ENCODE measurements around the gene DST. TPM values are rescaled to one million over a fixed set of nuclear protein-coding genes. Genes with fewer than 3 reads are reported as not detected.

DST gene
- total RNA-seq, 1 experiment from 2014 or later, result 144 TPM

DNA sequence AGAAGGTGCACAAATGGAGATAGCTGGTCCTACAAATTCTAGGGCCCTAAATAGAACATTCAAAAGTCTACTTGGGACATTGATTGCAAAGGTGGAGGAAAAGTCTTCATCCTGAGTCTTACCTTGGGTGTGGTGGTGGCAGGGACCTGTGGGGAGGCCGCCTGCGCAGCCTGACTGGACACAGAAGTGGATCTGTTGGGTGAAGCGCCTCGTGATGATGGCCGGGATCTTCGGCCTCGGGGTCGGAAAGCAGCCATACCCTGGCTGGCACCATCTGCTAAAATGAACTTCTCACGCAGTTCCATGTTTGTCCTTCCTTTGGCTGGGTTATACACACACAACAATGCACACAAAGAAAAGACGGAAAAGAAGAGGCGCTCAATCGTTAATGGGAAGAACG is 179.2 kb downstream of the DST start:
- no peak for DNase-seq (ENCODE audit: low read depth, low spot score)
- RAD21 ChIA-PET (ENCODE audit: low non-redundant PET in 1 of 2, low total read pairs in 2 of 2, uncharacterized antibody in 2 of 2, unreplicated experiment in 2 of 2), result no interaction called here
- POLR2A ChIA-PET, result no interaction called here
- TF ChIP-seq RAD21 (IDR thresholded peaks at IDR 0.05; ENCODE audit: low read depth) (no peak), YY1 (IDR thresholded peaks at IDR 0.05; ENCODE audit: extremely low read depth, insufficient replicate concordance, low read depth, low read length) (no peak), TCF7L2 (IDR thresholded peaks at IDR 0.05; ENCODE audit: borderline replicate concordance, extremely low read depth, insufficient read depth, insufficient read length) (no peak), CEBPB (IDR thresholded peaks at IDR 0.05; ENCODE audit: low read depth) (no peak), JUND (IDR thresholded peaks at IDR 0.05) (no peak), ELF1 (IDR thresholded peaks at IDR 0.05; ENCODE audit: borderline replicate concordance, low read depth) (no peak), EZH2 (IDR thresholded peaks at IDR 0.05) (no peak), ATF3 (IDR thresholded peaks at IDR 0.05) (no peak), SIN3A (IDR thresholded peaks at IDR 0.05; ENCODE audit: low read depth) (no peak), CTCF (IDR thresholded peaks at IDR 0.05 in 2 of 3, conservative IDR thresholded peaks at IDR 0.05 in 1 of 3; ENCODE audit: borderline replicate concordance in 1 of 3, insufficient read depth in 1 of 3, low read depth in 2 of 3, low read length in 2 of 3) (no peak), SP1 (IDR thresholded peaks at IDR 0.05; ENCODE audit: low read depth) (no peak), POLR2A (IDR thresholded peaks at IDR 0.05; ENCODE audit: borderline replicate concordance, extremely low read depth, insufficient read depth, insufficient read length) (no peak), ZFX (IDR thresholded peaks at IDR 0.05) (no peak), EGR1 (IDR thresholded peaks at IDR 0.05; ENCODE audit: low read depth) (no peak)
- no peaks in the 10 kb centered on the region for H3K4me1 ChIP-seq (ENCODE audit: control insufficient read depth in 1 of 2, insufficient read depth in 2 of 2, low read length in 2 of 2)
- ATAC-seq, result no peak
- H3K9me3 ChIP-seq (ENCODE audit: control insufficient read depth in 1 of 2, insufficient read depth in 1 of 2, low read depth in 1 of 2, low read length in 2 of 2), result no peaks in the 10 kb centered on the region
- H3K4me2 ChIP-seq (ENCODE audit: low read length), result no peak overlapping the region
- no peaks in the 10 kb centered on the region for H3K79me2 ChIP-seq (ENCODE audit: insufficient read depth, low read length)
- no peak overlapping the region for H2AFZ ChIP-seq (ENCODE audit: low read depth, low read length, poor library complexity, severe bottlenecking)
- BruUV-seq (replicated peaks), result no TSS peak
- peaks cover 30 to 43% of the 10 kb centered on the region in 2 experiments for H3K36me3 ChIP-seq (ENCODE audit: control insufficient read depth in 1 of 2, insufficient read depth in 2 of 2, low read length in 2 of 2)
- CTCF ChIA-PET, result no interaction called here
- H3K4me3 ChIP-seq (replicated peaks in 1 of 2; ENCODE audit: low read depth in 1 of 2, low read length in 2 of 2), result no peak overlapping the region
- H3K27ac ChIP-seq (ENCODE audit: low read depth, low read length), result no peak overlapping the region
- H3K9ac ChIP-seq (ENCODE audit: low read length), result no peak overlapping the region
- H3K9me2 ChIP-seq (ENCODE audit: insufficient read depth), result no peaks in the 10 kb centered on the region
- intact Hi-C loops (cut with micrococcal nuclease), result no loop called here
- no peaks in the 10 kb centered on the region for H3K27me3 ChIP-seq (ENCODE audit: insufficient read depth, low read length)
- H4K20me1 ChIP-seq (ENCODE audit: insufficient read depth), result no peaks in the 10 kb centered on the region
